ENCODE data around the gene ARCN1. TPM values are rescaled to one million over a fixed set of nuclear protein-coding genes. Genes with fewer than 3 reads are reported as not detected.

ARCN1 gene
- total RNA-seq, 4 donors from 2014 or later = 67.8 to 81.6 (median 78.1) TPM

- H3K4me1 ChIP-seq = peaks cover 0 to 37% (median 23%) of the 10 kb centered on the region in 3 donors
- TF ChIP-seq CTCF (IDR thresholded peaks at IDR 0.05) (no peak), POLR2A (IDR thresholded peaks at IDR 0.05) (no peak)
- DNase-seq = no peak
- intact Hi-C loops (cut with DNase I) = no loop called here
- peaks cover 0 to 13% (median 0%) of the 10 kb centered on the region in 3 donors for H3K36me3 ChIP-seq
- H3K27ac ChIP-seq = no peak overlapping the region
- WGBS, 2 donors = 67 to 91% methylated on average over 6 to 15 of the region's 27 CpGs
- no peaks in the 10 kb centered on the region for H3K27me3 ChIP-seq
- H3K9me3 ChIP-seq = no peaks in the 10 kb centered on the region
- H3K4me3 ChIP-seq = no peak overlapping the region
These were observed 38.2 kb upstream of the ARCN1 start for GRCh38 chr11:118533769-118534729.

GRCh38 chr11:118535261-118535660, 36.9 kb upstream of the ARCN1 start:
- Histone ChIP-seq H3K27me3 (no peaks in the 10 kb centered on the region), H3K27ac (no peak overlapping the region), H3K36me3 (peaks cover 0 to 13% (median 0%) of the 10 kb centered on the region in 3 donors), H3K4me1 (peaks cover 0 to 24% (median 11%) of the 10 kb centered on the region in 3 donors), H3K4me3 (no peak overlapping the region), H3K9me3 (no peaks in the 10 kb centered on the region)
- no peak for TF ChIP-seq CTCF (IDR thresholded peaks at IDR 0.05)
- no peak for TF ChIP-seq POLR2A (IDR thresholded peaks at IDR 0.05)
- intact Hi-C loops (cut with DNase I) = no loop called here
- no peak for DNase-seq
- WGBS, 2 donors = 81 to 87% methylated on average over 9 of the region's 9 CpGs

GRCh38 chr11:118536726-118537125, 35.5 kb upstream of the ARCN1 start:
- WGBS, 2 donors = 75 to 89% methylated on average over 2 to 5 of the region's 5 CpGs
- H3K4me1 ChIP-seq = peaks cover 0 to 11% (median 6%) of the 10 kb centered on the region in 3 donors
- H3K4me3 ChIP-seq = no peak overlapping the region
- H3K36me3 ChIP-seq = peaks cover 0 to 20% (median 0%) of the 10 kb centered on the region in 3 donors
- no peaks in the 10 kb centered on the region for H3K27me3 ChIP-seq
- H3K9me3 ChIP-seq = no peaks in the 10 kb centered on the region
- no peak overlapping the region for H3K27ac ChIP-seq
- no peak for TF ChIP-seq CTCF (IDR thresholded peaks at IDR 0.05)
- TF ChIP-seq POLR2A (IDR thresholded peaks at IDR 0.05) = no peak
- no peak for DNase-seq
- intact Hi-C loops (cut with DNase I) = no loop called here

GRCh38 chr11:118537409-118537980, 34.7 kb upstream of the ARCN1 start:
- 58 to 65% methylated on average over 6 of the region's 6 CpGs for WGBS, 2 donors
- H3K27ac ChIP-seq = no peak overlapping the region
- no peak for TF ChIP-seq CTCF (IDR thresholded peaks at IDR 0.05)
- no peak for TF ChIP-seq POLR2A (IDR thresholded peaks at IDR 0.05)
- DNase-seq = no peak
- no peak overlapping the region for H3K4me3 ChIP-seq
- no peaks in the 10 kb centered on the region for H3K9me3 ChIP-seq
- intact Hi-C loops (cut with DNase I) = no loop called here
- H3K36me3 ChIP-seq = peaks cover 0 to 28% (median 0%) of the 10 kb centered on the region in 3 donors
- peaks cover 0 to 5% (median 0%) of the 10 kb centered on the region in 3 donors for H3K4me1 ChIP-seq
- H3K27me3 ChIP-seq = no peaks in the 10 kb centered on the region

Data from esophagus squamous epithelium (tissue), 5 donors.